ENCODE results near the gene TGFBR3. TPM values are rescaled to one million over a fixed set of nuclear protein-coding genes. Genes with fewer than 3 reads are reported as not detected.

The TGFBR3 gene
- total RNA-seq, 1 experiment from 2014 or later, result not detected

DNA sequence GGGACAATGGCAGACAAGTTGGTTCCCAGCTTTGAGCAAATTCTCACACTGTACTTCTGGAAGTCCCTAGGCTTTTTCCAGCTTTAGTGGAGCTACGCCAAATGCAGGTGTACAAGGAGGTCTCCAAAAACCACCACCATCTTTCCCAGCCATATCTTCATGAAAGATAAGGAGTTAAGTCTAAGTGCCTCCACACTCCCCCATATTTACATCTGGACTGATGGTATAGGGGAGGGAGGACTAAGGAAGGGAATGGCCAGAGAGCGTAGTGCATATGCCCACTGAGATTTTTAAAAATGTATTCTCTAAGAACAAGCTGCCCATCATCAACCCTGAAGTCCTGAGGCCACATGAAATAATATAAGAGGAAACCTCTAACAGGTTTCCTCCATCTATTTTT, 161.3 kb downstream of the TGFBR3 start:
- DNase-seq, result no peak
- Histone ChIP-seq H3K27me3 (ENCODE audit: low read length) (no peaks in the 10 kb centered on the region), H3K79me2 (ENCODE audit: low read length) (no peaks in the 10 kb centered on the region), H3K9me3 (ENCODE audit: low read length) (no peaks in the 10 kb centered on the region), H3K4me2 (ENCODE audit: low read depth, low read length, poor library complexity, severe bottlenecking) (no peak overlapping the region), H3K36me3 (ENCODE audit: insufficient read depth, low read length) (no peaks in the 10 kb centered on the region), H3K4me1 (ENCODE audit: low read length) (no peaks in the 10 kb centered on the region), H4K20me1 (ENCODE audit: insufficient read depth, low read depth, low read length) (no peaks in the 10 kb centered on the region), H3K9me2 (replicated peaks; ENCODE audit: insufficient read depth, low read length) (no peaks in the 10 kb centered on the region), H2AFZ (ENCODE audit: low read length) (no peak overlapping the region), H3K9ac (ENCODE audit: low read length) (no peak overlapping the region), H3K4me3 (ENCODE audit: low read length) (no peak overlapping the region), H3K27ac (ENCODE audit: low read length) (no peak overlapping the region)

GRCh38 chr1:91724231-91724630, 161.7 kb downstream of the TGFBR3 start:
- Histone ChIP-seq H4K20me1 (ENCODE audit: insufficient read depth, low read depth, low read length) (no peaks in the 10 kb centered on the region), H3K36me3 (ENCODE audit: insufficient read depth, low read length) (no peaks in the 10 kb centered on the region), H3K4me1 (ENCODE audit: low read length) (no peaks in the 10 kb centered on the region), H2AFZ (ENCODE audit: low read length) (no peak overlapping the region), H3K9ac (ENCODE audit: low read length) (no peak overlapping the region), H3K27me3 (ENCODE audit: low read length) (no peaks in the 10 kb centered on the region), H3K9me2 (replicated peaks; ENCODE audit: insufficient read depth, low read length) (no peaks in the 10 kb centered on the region), H3K27ac (ENCODE audit: low read length) (no peak overlapping the region), H3K9me3 (ENCODE audit: low read length) (no peaks in the 10 kb centered on the region), H3K79me2 (ENCODE audit: low read length) (no peaks in the 10 kb centered on the region), H3K4me3 (ENCODE audit: low read length) (no peak overlapping the region), H3K4me2 (ENCODE audit: low read depth, low read length, poor library complexity, severe bottlenecking) (no peak overlapping the region)
- DNase-seq, result no peak

- Histone ChIP-seq H3K9me2 (replicated peaks; ENCODE audit: insufficient read depth, low read length) (no peaks in the 10 kb centered on the region), H3K27me3 (ENCODE audit: low read length) (no peaks in the 10 kb centered on the region), H3K4me3 (ENCODE audit: low read length) (no peak overlapping the region), H3K79me2 (ENCODE audit: low read length) (no peaks in the 10 kb centered on the region), H3K4me1 (ENCODE audit: low read length) (no peaks in the 10 kb centered on the region), H3K9me3 (ENCODE audit: low read length) (no peaks in the 10 kb centered on the region), H3K27ac (ENCODE audit: low read length) (no peak overlapping the region), H3K36me3 (ENCODE audit: insufficient read depth, low read length) (no peaks in the 10 kb centered on the region), H3K4me2 (ENCODE audit: low read depth, low read length, poor library complexity, severe bottlenecking) (no peak overlapping the region), H3K9ac (ENCODE audit: low read length) (no peak overlapping the region), H4K20me1 (ENCODE audit: insufficient read depth, low read depth, low read length) (no peaks in the 10 kb centered on the region), H2AFZ (ENCODE audit: low read length) (no peak overlapping the region)
- DNase-seq, result no peak
These were observed 165.9 kb downstream of the TGFBR3 start for GRCh38 chr1:91720044-91720443.

DNA sequence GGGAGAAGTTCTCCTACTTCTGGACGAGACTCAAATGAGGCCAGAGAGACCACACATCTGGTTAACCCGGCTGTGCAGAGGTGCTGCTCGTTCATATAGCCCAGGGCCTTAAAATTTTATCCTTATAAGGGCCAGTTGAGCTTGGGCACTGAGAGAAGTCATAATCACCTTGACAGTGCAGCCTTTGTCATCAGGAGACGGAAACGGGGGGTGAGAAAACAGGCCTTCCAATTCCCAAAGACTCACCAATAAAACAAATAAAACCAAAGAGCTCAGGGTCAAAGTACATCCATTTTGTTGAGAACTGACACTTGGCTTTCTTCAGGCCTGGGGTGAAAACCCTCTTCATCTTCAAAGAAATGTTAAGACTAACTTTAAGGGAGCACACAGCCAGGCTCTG, 167.1 kb downstream of the TGFBR3 start:
- Histone ChIP-seq H3K36me3 (ENCODE audit: insufficient read depth, low read length) (no peaks in the 10 kb centered on the region), H3K4me3 (ENCODE audit: low read length) (no peak overlapping the region), H3K27me3 (ENCODE audit: low read length) (no peaks in the 10 kb centered on the region), H3K79me2 (ENCODE audit: low read length) (no peaks in the 10 kb centered on the region), H3K9me3 (ENCODE audit: low read length) (no peaks in the 10 kb centered on the region), H3K4me2 (ENCODE audit: low read depth, low read length, poor library complexity, severe bottlenecking) (no peak overlapping the region), H2AFZ (ENCODE audit: low read length) (no peak overlapping the region), H3K4me1 (ENCODE audit: low read length) (no peaks in the 10 kb centered on the region), H3K9ac (ENCODE audit: low read length) (no peak overlapping the region), H3K9me2 (replicated peaks; ENCODE audit: insufficient read depth, low read length) (no peaks in the 10 kb centered on the region), H3K27ac (ENCODE audit: low read length) (no peak overlapping the region), H4K20me1 (ENCODE audit: insufficient read depth, low read depth, low read length) (no peaks in the 10 kb centered on the region)
- DNase-seq, result no peak

- Histone ChIP-seq H3K27ac (ENCODE audit: low read length) (no peak overlapping the region), H3K27me3 (ENCODE audit: low read length) (no peaks in the 10 kb centered on the region), H3K4me1 (ENCODE audit: low read length) (no peaks in the 10 kb centered on the region), H4K20me1 (ENCODE audit: insufficient read depth, low read depth, low read length) (no peaks in the 10 kb centered on the region), H3K4me2 (ENCODE audit: low read depth, low read length, poor library complexity, severe bottlenecking) (no peak overlapping the region), H3K36me3 (ENCODE audit: insufficient read depth, low read length) (no peaks in the 10 kb centered on the region), H3K79me2 (ENCODE audit: low read length) (no peaks in the 10 kb centered on the region), H3K9me3 (ENCODE audit: low read length) (no peaks in the 10 kb centered on the region), H3K9me2 (replicated peaks; ENCODE audit: insufficient read depth, low read length) (no peaks in the 10 kb centered on the region), H3K4me3 (ENCODE audit: low read length) (no peak overlapping the region), H3K9ac (ENCODE audit: low read length) (no peak overlapping the region), H2AFZ (ENCODE audit: low read length) (no peak overlapping the region)
- no peak for DNase-seq
These were observed 167.6 kb downstream of the TGFBR3 start for GRCh38 chr1:91718368-91718767.

DNA sequence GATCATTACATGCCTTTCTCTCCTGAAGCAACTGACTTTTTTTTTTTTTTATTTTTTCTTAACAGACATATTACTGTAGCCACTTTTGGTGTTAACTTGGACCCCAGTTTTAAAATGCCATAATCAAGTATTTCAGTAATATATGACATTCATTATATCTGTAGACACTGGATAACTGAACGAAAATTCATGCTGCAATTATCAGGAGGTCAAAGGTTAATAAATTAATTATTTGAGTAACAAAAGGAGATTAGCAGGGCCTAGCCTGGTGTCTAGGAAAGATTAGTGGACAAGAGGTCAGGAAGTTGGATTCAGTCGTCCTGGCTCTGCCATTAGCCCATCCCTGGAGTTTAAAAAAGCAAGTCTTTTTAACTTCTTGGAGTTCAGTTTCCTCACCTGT, 168.1 kb downstream of the TGFBR3 start:
- Histone ChIP-seq H3K9ac (ENCODE audit: low read length) (no peak overlapping the region), H3K4me1 (ENCODE audit: low read length) (no peaks in the 10 kb centered on the region), H3K79me2 (ENCODE audit: low read length) (no peaks in the 10 kb centered on the region), H3K4me3 (ENCODE audit: low read length) (no peak overlapping the region), H3K36me3 (ENCODE audit: insufficient read depth, low read length) (no peaks in the 10 kb centered on the region), H3K27me3 (ENCODE audit: low read length) (no peaks in the 10 kb centered on the region), H4K20me1 (ENCODE audit: insufficient read depth, low read depth, low read length) (no peaks in the 10 kb centered on the region), H2AFZ (ENCODE audit: low read length) (no peak overlapping the region), H3K9me3 (ENCODE audit: low read length) (no peaks in the 10 kb centered on the region), H3K9me2 (replicated peaks; ENCODE audit: insufficient read depth, low read length) (no peaks in the 10 kb centered on the region), H3K27ac (ENCODE audit: low read length) (no peak overlapping the region), H3K4me2 (ENCODE audit: low read depth, low read length, poor library complexity, severe bottlenecking) (no peak overlapping the region)
- DNase-seq, result no peak

- Histone ChIP-seq H3K27ac (ENCODE audit: low read length) (no peak overlapping the region), H3K79me2 (ENCODE audit: low read length) (no peaks in the 10 kb centered on the region), H3K27me3 (ENCODE audit: low read length) (no peaks in the 10 kb centered on the region), H3K4me2 (ENCODE audit: low read depth, low read length, poor library complexity, severe bottlenecking) (no peak overlapping the region), H3K9me2 (replicated peaks; ENCODE audit: insufficient read depth, low read length) (no peaks in the 10 kb centered on the region), H3K4me3 (ENCODE audit: low read length) (no peak overlapping the region), H3K9ac (ENCODE audit: low read length) (no peak overlapping the region), H3K9me3 (ENCODE audit: low read length) (no peaks in the 10 kb centered on the region), H4K20me1 (ENCODE audit: insufficient read depth, low read depth, low read length) (no peaks in the 10 kb centered on the region), H3K36me3 (ENCODE audit: insufficient read depth, low read length) (no peaks in the 10 kb centered on the region), H3K4me1 (ENCODE audit: low read length) (no peaks in the 10 kb centered on the region), H2AFZ (ENCODE audit: low read length) (no peak overlapping the region)
- DNase-seq, result no peak
These were observed 169.6 kb downstream of the TGFBR3 start for GRCh38 chr1:91716339-91716738.

DNA sequence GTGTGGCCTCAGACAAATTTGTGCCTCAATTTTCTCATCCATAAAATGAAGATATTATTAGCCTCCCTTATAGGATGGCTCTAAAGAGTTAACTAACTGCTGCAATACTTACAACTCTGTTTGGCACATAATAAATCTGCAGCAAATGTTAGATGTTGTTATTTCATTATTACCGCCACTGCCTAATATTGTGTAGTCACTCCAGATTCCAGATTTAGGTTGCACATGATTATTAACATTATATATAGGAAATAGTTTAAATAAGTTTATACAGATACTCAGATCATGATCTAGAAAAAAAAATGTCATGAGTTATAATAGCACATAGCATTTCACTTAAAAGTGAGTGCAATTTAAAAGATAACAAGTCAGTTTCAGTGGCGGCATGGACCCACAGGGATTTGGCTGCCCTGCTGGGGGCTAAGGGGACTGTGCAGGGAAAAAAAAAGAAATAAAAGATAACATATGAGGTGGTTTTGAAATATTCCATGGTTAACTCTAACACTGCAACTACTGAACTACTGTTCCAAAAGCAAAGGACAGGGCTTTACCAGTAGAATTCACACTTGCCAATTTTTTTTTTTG, 170.4 kb downstream of the TGFBR3 start:
- no peak overlapping the region for H3K27ac ChIP-seq (ENCODE audit: low read length)
- H3K9ac ChIP-seq (ENCODE audit: low read length), result no peak overlapping the region
- H3K4me1 ChIP-seq (ENCODE audit: low read length), result no peaks in the 10 kb centered on the region
- no peaks in the 10 kb centered on the region for H3K79me2 ChIP-seq (ENCODE audit: low read length)
- no peak overlapping the region for H2AFZ ChIP-seq (ENCODE audit: low read length)
- no peaks in the 10 kb centered on the region for H4K20me1 ChIP-seq (ENCODE audit: insufficient read depth, low read depth, low read length)
- no peak overlapping the region for H3K4me3 ChIP-seq (ENCODE audit: low read length)
- DNase-seq, result no peak
- no peaks in the 10 kb centered on the region; the same call in 1 of the 2 replicates for H3K27me3 ChIP-seq (ENCODE audit: low read length)
- no peak overlapping the region for H3K4me2 ChIP-seq (ENCODE audit: low read depth, low read length, poor library complexity, severe bottlenecking)
- no peaks in the 10 kb centered on the region for H3K36me3 ChIP-seq (ENCODE audit: insufficient read depth, low read length)
- no peaks in the 10 kb centered on the region for H3K9me3 ChIP-seq (ENCODE audit: low read length)
- no peaks in the 10 kb centered on the region for H3K9me2 ChIP-seq (replicated peaks; ENCODE audit: insufficient read depth, low read length)
